Measurements from ENCODE around the gene NR3C2.
A peak's percentile ranks its signal among the peaks of the same experiment; 100 is the strongest.

Gene NR3C2

GRCh38 chr4:148449921-148450320, 7.7 kb upstream of the NR3C2 start:
- no peak overlapping the region for H3K9ac ChIP-seq
- no peaks in the 10 kb centered on the region for H3K36me3 ChIP-seq (ENCODE audit: insufficient read depth)
- H3K27me3 ChIP-seq (ENCODE audit: insufficient read depth, low read depth), result 0 out of 2 replicates have a peak, but pooled peaks cover 5% of the 10 kb centered on the region
- H3K79me2 ChIP-seq (ENCODE audit: insufficient read depth, low read depth), result no peaks in the 10 kb centered on the region
- no peak overlapping the region for H3K27ac ChIP-seq
- H3K4me1 ChIP-seq (ENCODE audit: low read depth, poor library complexity, severe bottlenecking), result no peaks in the 10 kb centered on the region
- H3K4me2 ChIP-seq, result no peak overlapping the region
- H4K20me1 ChIP-seq (ENCODE audit: insufficient read depth), result no peaks in the 10 kb centered on the region
- no peak for TF ChIP-seq CTCF (conservative IDR thresholded peaks at IDR 0.05; ENCODE audit: low read depth, low read length)
- H2AFZ ChIP-seq (ENCODE audit: low read depth), result no peak overlapping the region
- H3K4me3 ChIP-seq (IDR thresholded peaks at IDR 0.05; ENCODE audit: insufficient read depth, low read depth, low read length), result no peak overlapping the region

- Histone ChIP-seq H3K4me1 (ENCODE audit: low read depth, poor library complexity, severe bottlenecking) (no peaks in the 10 kb centered on the region), H3K79me2 (ENCODE audit: insufficient read depth, low read depth) (no peaks in the 10 kb centered on the region), H3K4me3 (IDR thresholded peaks at IDR 0.05; ENCODE audit: insufficient read depth, low read depth, low read length) (no peak overlapping the region), H3K27ac (no peak overlapping the region), H3K27me3 (ENCODE audit: insufficient read depth, low read depth) (peaks cover 14% of the 10 kb centered on the region), H2AFZ (ENCODE audit: low read depth) (no peak overlapping the region), H4K20me1 (ENCODE audit: insufficient read depth) (no peaks in the 10 kb centered on the region), H3K4me2 (no peak overlapping the region), H3K36me3 (ENCODE audit: insufficient read depth) (no peaks in the 10 kb centered on the region), H3K9ac (no peak overlapping the region)
- no peak for TF ChIP-seq CTCF (conservative IDR thresholded peaks at IDR 0.05; ENCODE audit: low read depth, low read length)
Measured at GRCh38 chr4:148448141-148448540, 5.9 kb upstream of the NR3C2 start.

GRCh38 chr4:148447681-148448080, 5.5 kb upstream of the NR3C2 start:
- H3K4me3 ChIP-seq (IDR thresholded peaks at IDR 0.05; ENCODE audit: insufficient read depth, low read depth, low read length), result no peak overlapping the region
- H3K79me2 ChIP-seq (ENCODE audit: insufficient read depth, low read depth), result no peaks in the 10 kb centered on the region
- H3K27me3 ChIP-seq (ENCODE audit: insufficient read depth, low read depth), result peaks cover 14% of the 10 kb centered on the region
- no peak overlapping the region for H3K4me2 ChIP-seq
- H4K20me1 ChIP-seq (ENCODE audit: insufficient read depth), result no peaks in the 10 kb centered on the region
- no peak overlapping the region for H2AFZ ChIP-seq (ENCODE audit: low read depth)
- no peaks in the 10 kb centered on the region for H3K4me1 ChIP-seq (ENCODE audit: low read depth, poor library complexity, severe bottlenecking)
- no peak for TF ChIP-seq CTCF (conservative IDR thresholded peaks at IDR 0.05; ENCODE audit: low read depth, low read length)
- no peak overlapping the region for H3K27ac ChIP-seq
- H3K36me3 ChIP-seq (ENCODE audit: insufficient read depth), result no peaks in the 10 kb centered on the region
- no peak overlapping the region for H3K9ac ChIP-seq

- Histone ChIP-seq H4K20me1 (ENCODE audit: insufficient read depth) (no peaks in the 10 kb centered on the region), H3K27ac (no peak overlapping the region), H2AFZ (ENCODE audit: low read depth) (peak overlapping the region; percentile 99), H3K9ac (peak overlapping the region; percentile 27; the same call in 1 of the 2 replicates), H3K4me3 (IDR thresholded peaks at IDR 0.05; ENCODE audit: insufficient read depth, low read depth, low read length) (no peak overlapping the region), H3K27me3 (ENCODE audit: insufficient read depth, low read depth) (peaks cover 14% of the 10 kb centered on the region), H3K79me2 (ENCODE audit: insufficient read depth, low read depth) (no peaks in the 10 kb centered on the region), H3K4me2 (peak overlapping the region; percentile 83), H3K4me1 (ENCODE audit: low read depth, poor library complexity, severe bottlenecking) (peaks cover 9% of the 10 kb centered on the region), H3K36me3 (ENCODE audit: insufficient read depth) (no peaks in the 10 kb centered on the region)
- no peak for TF ChIP-seq CTCF (conservative IDR thresholded peaks at IDR 0.05; ENCODE audit: low read depth, low read length)
Measured at GRCh38 chr4:148445860-148446330, 3.7 kb upstream of the NR3C2 start.

All from KMS-11 (cell line).